CD14-positive monocyte (primary cell): ENCODE measurements around the gene TMCC1. TPM values are rescaled to one million over a fixed set of nuclear protein-coding genes. Genes with fewer than 3 reads are reported as not detected.

Experiments
- DNase-seq, 3 donors: peaks; one replicate each; pipeline ENCODE4 v3.0.0-alpha.2; 2011 to 2022
- H2AFZ ChIP-seq: 2 replicates; pipeline ENCODE4 v1.6.0; 2012; ENCODE audit warnings: mild to moderate bottlenecking, low read depth, low read length, inconsistent platforms; ENCODE audit not compliant: insufficient read depth, poor library complexity, severe bottlenecking
- H3K27ac ChIP-seq, 2 donors: 1 replicate in 1 of 2; 2 replicates in 1 of 2; pipeline ENCODE4 v1.5.1; 2012 to 2013; ENCODE audit warnings: low read length in 2 of 2, control low read depth in 1 of 2, inconsistent platforms in 1 of 2, low read depth in 1 of 2, mild to moderate bottlenecking in 1 of 2
- H3K27me3 ChIP-seq, 2 donors: one replicate each; pipeline versions ENCODE4 v1.6.0 to v1.6.1; 2011 to 2013; ENCODE audit warnings: low read length in 2 of 2; ENCODE audit not compliant: control insufficient read depth in 2 of 2, insufficient read depth in 2 of 2
- H3K36me3 ChIP-seq, 2 donors: replicated peaks in 1 of 2; 1 replicate in 1 of 2; 2 replicates in 1 of 2; pipeline versions ENCODE4 v1.5.1 to v1.6.1; 2012 to 2013; ENCODE audit warnings: low read length in 2 of 2, control low read depth in 1 of 2, inconsistent platforms in 1 of 2, mild to moderate bottlenecking in 1 of 2; ENCODE audit not compliant: insufficient read depth in 2 of 2, control insufficient read depth in 1 of 2
- H3K4me1 ChIP-seq, 2 donors: 1 replicate in 1 of 2; 2 replicates in 1 of 2; pipeline versions ENCODE4 v1.5.1 to v1.6.1; 2012 to 2013; ENCODE audit warnings: low read length in 2 of 2, control low read depth in 1 of 2, inconsistent platforms in 1 of 2, mild to moderate bottlenecking in 1 of 2, moderate library complexity in 1 of 2; ENCODE audit not compliant: insufficient read depth in 2 of 2, control insufficient read depth in 1 of 2
- H3K4me2 ChIP-seq: replicated peaks from 2 replicates; pipeline ENCODE3; 2012; ENCODE audit warnings: low read length, moderate library complexity, mild to moderate bottlenecking; ENCODE audit not compliant: poor library complexity, severe bottlenecking; ENCODE audit errors: extremely low read depth
- H3K4me3 ChIP-seq, 3 experiments: fragments of 200-600 bp in 1 of 3; sonication (generic) in 1 of 3; replicated peaks in 1 of 3; 1 replicate in 2 of 3; 2 replicates in 1 of 3; pipeline ENCODE4 v1.5.1; 2011 to 2013; ENCODE audit warnings: low read length in 3 of 3, mild to moderate bottlenecking in 3 of 3, control low read depth in 2 of 3, low read depth in 2 of 3, inconsistent platforms in 1 of 3, moderate library complexity in 1 of 3
- H3K79me2 ChIP-seq: 2 replicates; pipeline ENCODE4 v1.6.0; 2012; ENCODE audit warnings: mild to moderate bottlenecking, control low read depth, inconsistent platforms, low read length, moderate library complexity; ENCODE audit not compliant: insufficient read depth
- H3K9ac ChIP-seq: 2 replicates; pipeline ENCODE4 v1.6.0; 2017; ENCODE audit warnings: low read length, mild to moderate bottlenecking; ENCODE audit not compliant: insufficient read depth, poor library complexity, severe bottlenecking
- H3K9me3 ChIP-seq, 2 donors: replicated peaks in 1 of 2; 1 replicate in 1 of 2; 2 replicates in 1 of 2; pipeline versions ENCODE4 v1.5.1 to v1.6.1; 2012 to 2013; ENCODE audit warnings: low read length in 2 of 2, control low read depth in 1 of 2; ENCODE audit not compliant: control insufficient read depth in 1 of 2, insufficient read depth in 1 of 2
- H4K20me1 ChIP-seq: 2 replicates; pipeline ENCODE4 v1.6.0; 2012; ENCODE audit warnings: mild to moderate bottlenecking, low read length, control low read depth, moderate library complexity; ENCODE audit not compliant: insufficient read depth
- H3K27ac Mint-ChIP-seq, 7 donors: one replicate each; pipeline ENCODE4 v1.8.0; 2020; ENCODE audit warnings: mild to moderate bottlenecking in 7 of 7, mixed read lengths in 7 of 7, moderate library complexity in 6 of 7, inconsistent platforms in 2 of 7
- H3K27me3 Mint-ChIP-seq, 3 donors: one replicate each; pipeline ENCODE4 v1.8.0; 2021 to 2022; ENCODE audit warnings: low read depth in 3 of 3, mild to moderate bottlenecking in 3 of 3, mixed read lengths in 3 of 3, moderate library complexity in 3 of 3, inconsistent platforms in 1 of 3
- H3K36me3 Mint-ChIP-seq, 2 donors: one replicate each; pipeline ENCODE4 v1.8.0; 2020; ENCODE audit warnings: mixed read lengths in 2 of 2, inconsistent platforms in 1 of 2, mild to moderate bottlenecking in 1 of 2
- H3K4me1 Mint-ChIP-seq: one replicate; pipeline ENCODE4 v1.8.0; 2020; ENCODE audit warnings: mild to moderate bottlenecking, mixed read lengths
- H3K4me3 Mint-ChIP-seq, 2 donors: one replicate each; pipeline ENCODE4 v1.8.0; 2020; ENCODE audit warnings: mild to moderate bottlenecking in 2 of 2, mixed read lengths in 2 of 2, moderate library complexity in 1 of 2
- H3K9me3 Mint-ChIP-seq, 7 donors: one replicate each; pipeline ENCODE4 v1.8.0; 2020 to 2022; ENCODE audit warnings: mixed read lengths in 7 of 7, mild to moderate bottlenecking in 6 of 7, moderate library complexity in 6 of 7, inconsistent platforms in 2 of 7
- WGBS: methylation state at CpG from one replicate; pipeline ENCODE4 v1.1.5; 2013; ENCODE audit warnings: missing lambda C conversion rate; ENCODE audit not compliant: insufficient coverage; 5-methylcytosine and 5-hydroxymethylcytosine counted together
- intact Hi-C, 2 donors: fragments of 100-400 bp; cut with micrococcal nuclease; formaldehyde crosslinking; loops; one replicate each; pipeline versions ENCODE4 v1.15.0 to v1.15.1; 2023
- polyA plus RNA-seq, 3 donors: library from polyadenylated mRNA; depleted of rRNA in 1 of 3; unstranded in 2 of 3; stranded (reverse) in 1 of 3; fragments of 300-500 nt in 2 of 3; fragments of >200 nt in 1 of 3; fragmentation: Illumina TruSeq in 2 of 3; gene quantifications; 1 replicate in 2 of 3; 2 replicates in 1 of 3; pipeline ENCODE4 v1.2.3, GENCODE V29; 2012 to 2021
- TF ChIP-seq, protein P1 (sequence below): fragments of 200-600 bp; IDR thresholded peaks from one replicate; pipeline ENCODE4 v1.8.0; 2022; ENCODE audit warnings: antibody characterized with exemption, mild to moderate bottlenecking

Gene TMCC1
- polyA plus RNA-seq, 3 donors: 5.0 to 10.2 (median 5.0) TPM

- Histone ChIP-seq H3K4me2 (peak overlapping the region; percentile 40), H3K4me1 (peaks cover 78 to 85% of the 10 kb centered on the region in 2 donors), H2AFZ (peak overlapping the region; percentile 32), H3K79me2 (no peaks in the 10 kb centered on the region), H3K9ac (no peak overlapping the region), H3K27ac (peak overlapping the region; percentile 24 to 42), H3K36me3 (no peaks in the 10 kb centered on the region), H3K27me3 (no peaks in the 10 kb centered on the region), H3K4me3 (peak overlapping the region in 1 of 3 experiments; percentile 77), H3K9me3 (no peaks in the 10 kb centered on the region), H4K20me1 (no peaks in the 10 kb centered on the region)
- H3K4me1 Mint-ChIP-seq: peaks cover 64% of the 10 kb centered on the region
- no peaks in the 10 kb centered on the region for H3K9me3 Mint-ChIP-seq
- peak in 2 of 3 donors; percentile 61 to 74 for DNase-seq
- no peaks in the 10 kb centered on the region for H3K36me3 Mint-ChIP-seq
- H3K27me3 Mint-ChIP-seq: peaks cover 0 to 2% (median 0%) of the 10 kb centered on the region in 3 donors
- WGBS: 50% methylated on average over 11 of the region's 11 CpGs
- TF ChIP-seq, protein P1, sequence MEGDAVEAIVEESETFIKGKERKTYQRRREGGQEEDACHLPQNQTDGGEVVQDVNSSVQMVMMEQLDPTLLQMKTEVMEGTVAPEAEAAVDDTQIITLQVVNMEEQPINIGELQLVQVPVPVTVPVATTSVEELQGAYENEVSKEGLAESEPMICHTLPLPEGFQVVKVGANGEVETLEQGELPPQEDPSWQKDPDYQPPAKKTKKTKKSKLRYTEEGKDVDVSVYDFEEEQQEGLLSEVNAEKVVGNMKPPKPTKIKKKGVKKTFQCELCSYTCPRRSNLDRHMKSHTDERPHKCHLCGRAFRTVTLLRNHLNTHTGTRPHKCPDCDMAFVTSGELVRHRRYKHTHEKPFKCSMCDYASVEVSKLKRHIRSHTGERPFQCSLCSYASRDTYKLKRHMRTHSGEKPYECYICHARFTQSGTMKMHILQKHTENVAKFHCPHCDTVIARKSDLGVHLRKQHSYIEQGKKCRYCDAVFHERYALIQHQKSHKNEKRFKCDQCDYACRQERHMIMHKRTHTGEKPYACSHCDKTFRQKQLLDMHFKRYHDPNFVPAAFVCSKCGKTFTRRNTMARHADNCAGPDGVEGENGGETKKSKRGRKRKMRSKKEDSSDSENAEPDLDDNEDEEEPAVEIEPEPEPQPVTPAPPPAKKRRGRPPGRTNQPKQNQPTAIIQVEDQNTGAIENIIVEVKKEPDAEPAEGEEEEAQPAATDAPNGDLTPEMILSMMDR: no peak
- H3K4me3 Mint-ChIP-seq: peak overlapping the region; percentile 16 to 71
- intact Hi-C loops: loop anchor here (5.0 to 10.0 kb wide), 6 partner anchors 32 to 488 kb away; no protein-coding TSS in a partner anchor
- H3K27ac Mint-ChIP-seq: peak overlapping the region in 6 of 7 donors; percentile 56 to 92 (median 82)
Observed at GRCh38 chr3:129624347-129625071, 269.0 kb downstream of the TMCC1 start.

GRCh38 chr3:129623447-129624118 lies 269.9 kb downstream of the TMCC1 start:
- TF ChIP-seq, protein P1: no peak
- no peaks in the 10 kb centered on the region for H3K36me3 ChIP-seq
- 82% methylated on average over 4 of the region's 17 CpGs for WGBS
- H3K4me3 Mint-ChIP-seq: no peak overlapping the region
- no peaks in the 10 kb centered on the region for H3K36me3 Mint-ChIP-seq
- H3K4me3 ChIP-seq: no peak overlapping the region
- DNase-seq: no peak
- H4K20me1 ChIP-seq: no peaks in the 10 kb centered on the region
- H3K9me3 Mint-ChIP-seq: no peaks in the 10 kb centered on the region
- peaks cover 69% of the 10 kb centered on the region for H3K4me1 Mint-ChIP-seq
- no peak overlapping the region for H3K4me2 ChIP-seq
- peak overlapping the region in 2 of 7 donors; percentile 24 to 73 for H3K27ac Mint-ChIP-seq
- H2AFZ ChIP-seq: no peak overlapping the region
- H3K27ac ChIP-seq: peak overlapping the region in 1 of 2 donors; percentile 24
- no peaks in the 10 kb centered on the region for H3K9me3 ChIP-seq
- peaks cover 0 to 2% (median 0%) of the 10 kb centered on the region in 3 donors for H3K27me3 Mint-ChIP-seq
- peaks cover 81 to 88% of the 10 kb centered on the region in 2 donors for H3K4me1 ChIP-seq
- no peaks in the 10 kb centered on the region for H3K79me2 ChIP-seq
- intact Hi-C loops: loop anchor here in 1 of 2 donors (10.0 kb wide), 1 partner anchor 129 kb away; no protein-coding TSS in a partner anchor
- no peaks in the 10 kb centered on the region for H3K27me3 ChIP-seq
- no peak overlapping the region for H3K9ac ChIP-seq
